Measurements from ENCODE around the gene INHBB.

INHBB gene

GRCh38 chr2:120344214-120344975 is 1.5 kb upstream of the INHBB start:
- no peaks in the 10 kb centered on the region for H3K9me3 Mint-ChIP-seq
- ATAC-seq, result peak; percentile 10
- DNase-seq, result no peak
- H3K27me3 Mint-ChIP-seq, result peaks cover 73% of the 10 kb centered on the region
- peaks cover 29% of the 10 kb centered on the region for H3K4me1 Mint-ChIP-seq
- H3K27ac Mint-ChIP-seq, result no peak overlapping the region
- H3K4me3 Mint-ChIP-seq, result peak overlapping the region; percentile 12 to 37

- DNase-seq (peak; percentile 23 to 30), ATAC-seq (peak; percentile 14)
- Mint-ChIP-seq H3K4me1 (peaks cover 29% of the 10 kb centered on the region), H3K9me3 (no peaks in the 10 kb centered on the region), H3K27me3 (peaks cover 76% of the 10 kb centered on the region), H3K4me3 (peak overlapping the region; percentile 12 to 18), H3K27ac (no peak overlapping the region)
Measured at GRCh38 chr2:120344976-120345581, 857 bp upstream of the INHBB start.

GRCh38 chr2:120345608-120346007 is 328 bp upstream of the INHBB start:
- Mint-ChIP-seq H3K27ac (no peak overlapping the region), H3K27me3 (peaks cover 76% of the 10 kb centered on the region), H3K4me1 (peaks cover 29% of the 10 kb centered on the region), H3K4me3 (peak overlapping the region; percentile 51 to 69), H3K9me3 (no peaks in the 10 kb centered on the region)
- DNase-seq (peak in 1 of 2 donors; percentile 16), ATAC-seq (peak; percentile 19)

- no peaks in the 10 kb centered on the region for H3K9me3 Mint-ChIP-seq
- DNase-seq, result peak in 1 of 2 donors; percentile 28
- H3K27ac Mint-ChIP-seq, result no peak overlapping the region
- ATAC-seq, result peak; percentile 32
- peaks cover 29% of the 10 kb centered on the region for H3K4me1 Mint-ChIP-seq
- H3K4me3 Mint-ChIP-seq, result peak overlapping the region; percentile 58 to 61
- H3K27me3 Mint-ChIP-seq, result peaks cover 74% of the 10 kb centered on the region
Measured at GRCh38 chr2:120346667-120347358, 877 bp downstream of the INHBB start.

- DNase-seq (no peak), ATAC-seq (no peak)
- H3K27me3 Mint-ChIP-seq, result peaks cover 73% of the 10 kb centered on the region
- peak overlapping the region in 1 of 2 donors; percentile 58 for H3K4me3 Mint-ChIP-seq
- no peaks in the 10 kb centered on the region for H3K9me3 Mint-ChIP-seq
- no peak overlapping the region for H3K27ac Mint-ChIP-seq
- peaks cover 29% of the 10 kb centered on the region for H3K4me1 Mint-ChIP-seq
Measured at GRCh38 chr2:120347396-120348060, 1.6 kb downstream of the INHBB start.

GRCh38 chr2:120348134-120348736 is 2.3 kb downstream of the INHBB start:
- H3K4me3 Mint-ChIP-seq, result no peak overlapping the region

GRCh38 chr2:120348737-120349439 is 3.0 kb downstream of the INHBB start:
- Mint-ChIP-seq H3K27me3 (peaks cover 60% of the 10 kb centered on the region), H3K4me1 (peaks cover 15% of the 10 kb centered on the region), H3K9me3 (no peaks in the 10 kb centered on the region), H3K4me3 (no peak overlapping the region), H3K27ac (no peak overlapping the region)
- DNase-seq (no peak), ATAC-seq (no peak)

More at GRCh38 chr2:120348134-120348736, 2.3 kb downstream of the INHBB start:
- Mint-ChIP-seq H3K27ac (no peak overlapping the region), H3K9me3 (no peaks in the 10 kb centered on the region), H3K27me3 (peaks cover 66% of the 10 kb centered on the region), H3K4me1 (peaks cover 22% of the 10 kb centered on the region)
- ATAC-seq (no peak), DNase-seq (no peak)

GRCh38 chr2:120349440-120349921 is 3.5 kb downstream of the INHBB start:
- Mint-ChIP-seq H3K9me3 (no peaks in the 10 kb centered on the region), H3K4me3 (no peak overlapping the region), H3K27me3 (peaks cover 64% of the 10 kb centered on the region), H3K4me1 (peaks cover 15% of the 10 kb centered on the region), H3K27ac (no peak overlapping the region)
- DNase-seq, result no peak
- no peak for ATAC-seq

GRCh38 chr2:120350080-120350479 is 4.1 kb downstream of the INHBB start:
- DNase-seq (no peak), ATAC-seq (no peak)
- H3K4me3 Mint-ChIP-seq, result no peak overlapping the region

GRCh38 chr2:120350801-120351320 is 4.9 kb downstream of the INHBB start:
- ATAC-seq, result no peak

More at GRCh38 chr2:120350080-120350479, 4.1 kb downstream of the INHBB start:
- Mint-ChIP-seq H3K9me3 (no peaks in the 10 kb centered on the region), H3K27me3 (peaks cover 64% of the 10 kb centered on the region), H3K4me1 (peaks cover 15% of the 10 kb centered on the region), H3K27ac (no peak overlapping the region)

GRCh38 chr2:120352696-120353590 is 7.0 kb downstream of the INHBB start:
- ATAC-seq, result peak; percentile 8
- peaks cover 51% of the 10 kb centered on the region for H3K27me3 Mint-ChIP-seq

More at GRCh38 chr2:120350801-120351320, 4.9 kb downstream of the INHBB start:
- Mint-ChIP-seq H3K27ac (no peak overlapping the region), H3K4me3 (no peak overlapping the region), H3K27me3 (peaks cover 64% of the 10 kb centered on the region), H3K9me3 (no peaks in the 10 kb centered on the region), H3K4me1 (peaks cover 15% of the 10 kb centered on the region)
- DNase-seq, result no peak

GRCh38 chr2:120353591-120353898 is 7.6 kb downstream of the INHBB start:
- peaks cover 50% of the 10 kb centered on the region for H3K27me3 Mint-ChIP-seq
- H3K4me3 Mint-ChIP-seq, result no peak overlapping the region
- H3K27ac Mint-ChIP-seq, result peak overlapping the region in 1 of 2 donors; percentile 55
- H3K4me1 Mint-ChIP-seq, result no peaks in the 10 kb centered on the region
- DNase-seq (no peak), ATAC-seq (peak; percentile 33)
- H3K9me3 Mint-ChIP-seq, result no peaks in the 10 kb centered on the region

More at GRCh38 chr2:120352696-120353590, 7.0 kb downstream of the INHBB start:
- Mint-ChIP-seq H3K4me1 (peaks cover under 1% of the 10 kb centered on the region), H3K4me3 (no peak overlapping the region), H3K9me3 (no peaks in the 10 kb centered on the region), H3K27ac (no peak overlapping the region)
- no peak for DNase-seq

- H3K4me1 Mint-ChIP-seq, result no peaks in the 10 kb centered on the region
- peaks cover 46% of the 10 kb centered on the region for H3K27me3 Mint-ChIP-seq
- no peak overlapping the region for H3K4me3 Mint-ChIP-seq
- peak; percentile 6 for ATAC-seq
- DNase-seq, result no peak
- H3K27ac Mint-ChIP-seq, result no peak overlapping the region
- H3K9me3 Mint-ChIP-seq, result no peaks in the 10 kb centered on the region
Measured at GRCh38 chr2:120353931-120354330, 8.0 kb downstream of the INHBB start.
